GM18909 (cell line): ENCODE results near the gene MBLAC1.
"Not testable (repeated sequence)": the region's sequence is repeated elsewhere in the genome, so short reads cannot be mapped to it uniquely, and the experiment has no call there.

Source experiments
- ATAC-seq: cut with Tn5 transposase; IDR thresholded peaks from one replicate; pipeline ENCODE4 v1.9.1; 2021; ENCODE audit warnings: mild to moderate bottlenecking; ENCODE audit not compliant: unreplicated experiment, poor library complexity

The MBLAC1 gene

GRCh38 chr7:100119970-100120732, 6.6 kb upstream of the MBLAC1 start:
- peak; percentile 25 for ATAC-seq

- ATAC-seq: no peak
These were observed 6.1 kb upstream of the MBLAC1 start for GRCh38 chr7:100120733-100121036.

- ATAC-seq: no peak
These were observed 4.7 kb upstream of the MBLAC1 start for GRCh38 chr7:100122067-100122466.

- ATAC-seq: no peak
These were observed 4.2 kb upstream of the MBLAC1 start for GRCh38 chr7:100122568-100122967.

- ATAC-seq: no peak
These were observed 2.2 kb upstream of the MBLAC1 start for GRCh38 chr7:100124301-100125230.

GRCh38 chr7:100126239-100126930, 382 bp upstream of the MBLAC1 start:
- ATAC-seq: no peak

GRCh38 chr7:100127866-100128636, 1.3 kb downstream of the MBLAC1 start:
- ATAC-seq: peak; percentile 5

GRCh38 chr7:100128637-100128963, 1.8 kb downstream of the MBLAC1 start:
- no peak for ATAC-seq

- not testable (repeated sequence) for ATAC-seq
These were observed 3.4 kb downstream of the MBLAC1 start for GRCh38 chr7:100130220-100130607.

GRCh38 chr7:100130608-100131453, 4.1 kb downstream of the MBLAC1 start:
- ATAC-seq: no peak

GRCh38 chr7:100132126-100132525, 5.4 kb downstream of the MBLAC1 start:
- no peak for ATAC-seq

- peak; percentile 69 for ATAC-seq
These were observed 6.0 kb downstream of the MBLAC1 start for GRCh38 chr7:100132697-100133151.

- no peak for ATAC-seq
These were observed 11.3 kb downstream of the MBLAC1 start for GRCh38 chr7:100137851-100138760.

GRCh38 chr7:100141555-100141949, 14.8 kb downstream of the MBLAC1 start:
- ATAC-seq: no peak

- ATAC-seq: no peak
These were observed 15.7 kb downstream of the MBLAC1 start for GRCh38 chr7:100142461-100142860.

GRCh38 chr7:100146350-100146749, 19.6 kb downstream of the MBLAC1 start:
- not testable (repeated sequence) for ATAC-seq

- ATAC-seq: no peak
These were observed 20.5 kb downstream of the MBLAC1 start for GRCh38 chr7:100147278-100147677.

- no peak for ATAC-seq
These were observed 21.4 kb downstream of the MBLAC1 start for GRCh38 chr7:100148225-100148558.
